Myocyte (in vitro differentiated cells): Measurements from ENCODE around the gene RHOD. TPM values are rescaled to one million over a fixed set of nuclear protein-coding genes. Genes with fewer than 3 reads are reported as not detected.

ENCODE experiments used
- DNase-seq: peaks from one replicate; pipeline ENCODE4 v3.0.0-alpha.2; 2012; ENCODE audit warnings: low read depth
- total RNA-seq: library from RNA; depleted of rRNA; stranded (reverse); fragments of >200 nt; gene quantifications from 2 replicates; pipeline ENCODE4 v1.2.3, GENCODE V29; 2014

Gene RHOD
- total RNA-seq, 1 donor from 2014 or later = 0.32 TPM

- DNase-seq = no peak
Measured at GRCh38 chr11:67031791-67032561, 24.7 kb upstream of the RHOD start.

- peak; percentile 61 for DNase-seq
Measured at GRCh38 chr11:67032830-67033551, 23.7 kb upstream of the RHOD start.

GRCh38 chr11:67033661-67034166 is 22.9 kb upstream of the RHOD start:
- DNase-seq = peak; percentile 55

GRCh38 chr11:67034350-67034749 is 22.3 kb upstream of the RHOD start:
- DNase-seq = no peak

- DNase-seq = no peak
Measured at GRCh38 chr11:67040147-67040546, 16.5 kb upstream of the RHOD start.

- no peak for DNase-seq
Measured at GRCh38 chr11:67041602-67042001, 15.0 kb upstream of the RHOD start.

- no peak for DNase-seq
Measured at GRCh38 chr11:67043572-67044349, 12.9 kb upstream of the RHOD start.

- DNase-seq = peak; percentile 87
Measured at GRCh38 chr11:67044496-67044895, 12.2 kb upstream of the RHOD start.

- peak; percentile 92 for DNase-seq
Measured at GRCh38 chr11:67045314-67045713, 11.3 kb upstream of the RHOD start.

GRCh38 chr11:67048515-67049130 is 8.0 kb upstream of the RHOD start:
- DNase-seq = no peak

GRCh38 chr11:67050139-67050538 is 6.5 kb upstream of the RHOD start:
- no peak for DNase-seq

- no peak for DNase-seq
Measured at GRCh38 chr11:67051180-67051893, 5.3 kb upstream of the RHOD start.

- DNase-seq = no peak
Measured at GRCh38 chr11:67051945-67052488, 4.6 kb upstream of the RHOD start.

- no peak for DNase-seq
Measured at GRCh38 chr11:67052891-67053290, 3.8 kb upstream of the RHOD start.

GRCh38 chr11:67053896-67054329 is 2.7 kb upstream of the RHOD start:
- peak; percentile 40 for DNase-seq

GRCh38 chr11:67054346-67054835 is 2.3 kb upstream of the RHOD start:
- peak; percentile 28 for DNase-seq

- peak; percentile 43 for DNase-seq
Measured at GRCh38 chr11:67054836-67055523, 1.7 kb upstream of the RHOD start.

GRCh38 chr11:67055812-67056211 is 835 bp upstream of the RHOD start:
- no peak for DNase-seq

- no peak for DNase-seq
Measured at GRCh38 chr11:67057205-67057672, 592 bp downstream of the RHOD start.
